Osteoblast (primary cell): ENCODE results near the gene RAB30. TPM values are rescaled to one million over a fixed set of nuclear protein-coding genes. Genes with fewer than 3 reads are reported as not detected.

ENCODE experiments used
- DNase-seq: peaks from one replicate; pipeline ENCODE4 v3.0.0; 2011; ENCODE audit warnings: low spot score, mixed read lengths; ENCODE audit not compliant: insufficient read length; ENCODE audit errors: missing footprints
- H2AFZ ChIP-seq: 2 replicates; pipeline ENCODE4 v1.6.0; 2011; ENCODE audit warnings: mild to moderate bottlenecking, low read length
- H3K27ac ChIP-seq: 2 replicates; pipeline ENCODE4 v1.5.1; 2011; ENCODE audit warnings: mild to moderate bottlenecking, low read depth, low read length, moderate library complexity
- H3K27me3 ChIP-seq: 2 replicates; pipeline ENCODE4 v1.6.0; 2012; ENCODE audit warnings: mild to moderate bottlenecking, control low read depth, inconsistent platforms, low read length, moderate library complexity; ENCODE audit not compliant: insufficient read depth
- H3K36me3 ChIP-seq: 2 replicates; pipeline ENCODE4 v1.5.1; 2011; ENCODE audit warnings: mild to moderate bottlenecking, low read length, control low read depth, moderate library complexity; ENCODE audit not compliant: insufficient read depth
- H3K4me1 ChIP-seq: 2 replicates; pipeline ENCODE4 v1.5.1; 2011; ENCODE audit warnings: mild to moderate bottlenecking, low read length, control low read depth, moderate library complexity; ENCODE audit not compliant: insufficient read depth
- H3K4me2 ChIP-seq: 2 replicates; pipeline ENCODE4 v1.6.0; 2011; ENCODE audit warnings: mild to moderate bottlenecking, low read length; ENCODE audit not compliant: insufficient read depth
- H3K4me3 ChIP-seq: fragments of 200-600 bp; sonication (generic); 3 replicates; pipeline ENCODE4 v1.5.1; 2012; ENCODE audit warnings: mild to moderate bottlenecking, low read length, inconsistent platforms; ENCODE audit not compliant: insufficient read depth
- H3K79me2 ChIP-seq: 2 replicates; pipeline ENCODE4 v1.6.0; 2012; ENCODE audit warnings: mild to moderate bottlenecking, low read length, control low read depth, inconsistent platforms; ENCODE audit not compliant: insufficient read depth
- H3K9me3 ChIP-seq: 2 replicates; pipeline ENCODE4 v1.5.1; 2011; ENCODE audit warnings: low read depth, low read length, control low read depth
- H4K20me1 ChIP-seq: 2 replicates; pipeline ENCODE4 v1.6.0; 2012; ENCODE audit warnings: mild to moderate bottlenecking, low read length, control low read depth; ENCODE audit not compliant: insufficient read depth
- CTCF ChIP-seq: IDR thresholded peaks from 2 replicates; pipeline ENCODE4 v1.5.1; 2011; ENCODE audit warnings: mild to moderate bottlenecking, low read depth, low read length, moderate library complexity; ENCODE audit errors: extremely low read depth
- total RNA-seq: library from RNA; depleted of rRNA; stranded (reverse); fragments of >200 nt; gene quantifications from 2 replicates; pipeline ENCODE4 v1.2.3, GENCODE V29; 2012

RAB30 gene
- total RNA-seq, 1 donor, result 21.0 TPM

DNA sequence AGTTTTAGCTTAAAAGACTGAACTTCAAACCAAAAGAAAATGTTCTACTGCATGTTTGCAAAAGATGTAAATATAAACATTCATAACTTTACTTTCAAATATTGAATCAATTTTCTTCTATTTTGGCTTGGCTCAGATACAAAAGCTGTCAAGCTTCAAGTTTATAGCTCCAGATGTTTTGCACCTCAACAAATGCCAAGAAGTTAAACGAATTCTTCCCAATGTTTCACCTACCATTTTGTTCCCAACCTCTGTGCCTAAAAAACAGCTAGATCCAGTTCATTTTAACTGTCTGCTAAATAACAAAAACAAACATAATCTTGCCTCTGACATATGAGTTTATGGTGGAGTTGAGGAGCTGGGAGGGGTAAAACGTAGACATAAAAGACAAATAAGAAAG lies 76.5 kb downstream of the RAB30 start:
- Histone ChIP-seq H3K4me1 (peaks cover 25% of the 10 kb centered on the region), H3K79me2 (peaks cover 20% of the 10 kb centered on the region), H3K27me3 (no peaks in the 10 kb centered on the region), H3K36me3 (no peaks in the 10 kb centered on the region), H3K9me3 (no peaks in the 10 kb centered on the region), H4K20me1 (peaks cover 19% of the 10 kb centered on the region), H3K4me3 (no peak overlapping the region), H3K27ac (no peak overlapping the region), H2AFZ (no peak overlapping the region), H3K4me2 (no peak overlapping the region)
- no peak for DNase-seq
- no peak for TF ChIP-seq CTCF

GRCh38 chr11:82994604-82995230 lies 77.0 kb downstream of the RAB30 start:
- peaks cover 15% of the 10 kb centered on the region for H3K79me2 ChIP-seq
- H3K4me3 ChIP-seq, result no peak overlapping the region
- H3K4me1 ChIP-seq, result peaks cover 25% of the 10 kb centered on the region
- TF ChIP-seq CTCF, result no peak
- no peaks in the 10 kb centered on the region for H3K9me3 ChIP-seq
- H2AFZ ChIP-seq, result no peak overlapping the region
- H3K36me3 ChIP-seq, result no peaks in the 10 kb centered on the region
- no peak overlapping the region for H3K4me2 ChIP-seq
- no peak for DNase-seq
- peaks cover 19% of the 10 kb centered on the region for H4K20me1 ChIP-seq
- H3K27me3 ChIP-seq, result no peaks in the 10 kb centered on the region
- no peak overlapping the region for H3K27ac ChIP-seq

DNA sequence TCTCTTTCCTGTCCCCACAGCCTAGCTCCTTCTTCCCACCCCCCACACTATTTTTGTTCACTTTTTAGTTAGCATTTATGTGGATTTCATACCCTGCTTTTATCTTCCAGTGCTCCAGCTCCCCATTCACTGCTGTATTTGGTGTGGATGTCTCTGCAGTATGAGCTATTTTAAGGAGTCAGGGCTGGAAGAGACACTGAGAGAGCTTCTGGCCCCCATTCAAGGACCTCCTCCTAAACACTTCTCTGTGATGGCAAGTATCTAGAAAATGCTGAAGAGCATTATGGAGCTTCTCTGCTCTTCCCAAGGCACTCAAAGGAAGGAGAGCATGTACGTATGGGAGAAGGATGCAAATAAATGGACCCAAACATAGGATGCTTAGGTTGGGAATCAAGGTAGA lies 79.5 kb downstream of the RAB30 start:
- H3K4me2 ChIP-seq, result no peak overlapping the region

More for the DNA sequence above, 79.5 kb downstream of the RAB30 start:
- no peaks in the 10 kb centered on the region for H3K9me3 ChIP-seq
- H4K20me1 ChIP-seq, result peaks cover 6% of the 10 kb centered on the region
- no peaks in the 10 kb centered on the region for H3K79me2 ChIP-seq
- H3K4me3 ChIP-seq, result no peak overlapping the region
- H3K4me1 ChIP-seq, result peaks cover 21% of the 10 kb centered on the region
- H2AFZ ChIP-seq, result no peak overlapping the region
- no peak for TF ChIP-seq CTCF
- no peak for DNase-seq
- H3K36me3 ChIP-seq, result peaks cover 4% of the 10 kb centered on the region
- H3K27me3 ChIP-seq, result no peaks in the 10 kb centered on the region
- H3K27ac ChIP-seq, result no peak overlapping the region
